Measurements from ENCODE around the gene HDHD2.

- no peak for TF ChIP-seq CTCF (optimal IDR thresholded peaks at IDR 0.05 in 1 of 3, IDR thresholded peaks at IDR 0.05 in 1 of 3, conservative IDR thresholded peaks at IDR 0.05 in 1 of 3; ENCODE audit: extremely low read depth in 1 of 3, insufficient read depth in 2 of 3, low read length in 3 of 3)
- TF ChIP-seq EZH2 (IDR thresholded peaks at IDR 0.05; ENCODE audit: low read length) = no peak
These were observed 69.4 kb downstream of the HDHD2 start for GRCh38 chr18:47080872-47081271.

All from keratinocyte (primary cell).